ENCODE measurements around the gene STXBP5.
"Not testable (repeated sequence)": the region's sequence is repeated elsewhere in the genome, so short reads cannot be mapped to it uniquely, and the experiment has no call there.

The STXBP5 gene

DNA sequence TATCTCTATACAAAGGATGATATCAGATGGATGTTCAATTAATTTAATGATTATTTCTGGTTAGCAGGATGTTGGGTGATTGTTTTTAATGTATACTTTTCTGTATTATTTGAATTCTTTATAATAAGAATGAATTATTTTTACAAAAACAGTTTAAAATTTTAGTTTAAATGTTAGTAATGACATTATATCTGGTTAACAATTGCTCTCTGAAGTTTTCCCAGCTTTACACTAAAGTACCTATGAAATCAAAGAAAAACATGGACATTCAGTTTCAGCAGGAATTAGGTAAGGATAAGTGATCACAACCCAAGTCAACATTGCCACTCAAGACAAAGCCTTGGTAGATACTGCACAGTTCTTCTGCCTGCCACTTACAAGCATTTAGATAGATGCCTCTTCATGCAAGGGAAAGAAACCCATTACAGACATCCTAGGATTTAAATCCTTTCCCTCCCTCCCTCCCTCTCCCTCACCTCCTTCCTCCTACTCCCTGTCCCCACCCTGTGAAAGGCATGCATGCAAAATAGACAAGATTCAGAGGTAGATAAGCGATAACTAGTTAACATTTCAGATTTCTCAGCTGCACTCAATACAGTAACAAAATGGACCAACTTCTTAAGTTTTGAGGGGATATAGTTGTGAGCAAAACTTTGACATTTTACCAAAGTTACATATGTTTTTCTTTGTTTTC lies 143.8 kb downstream of the STXBP5 start:
- Histone ChIP-seq H3K36me3 (ENCODE audit: insufficient read depth, insufficient read length, low read length) (no peaks in the 10 kb centered on the region), H3K9me3 (ENCODE audit: insufficient read depth, low read length) (no peaks in the 10 kb centered on the region), H3K4me3 (ENCODE audit: insufficient read length, low read depth) (no peak overlapping the region), H3K9ac (ENCODE audit: insufficient read length, low read depth) (no peak overlapping the region), H3K27me3 (ENCODE audit: insufficient read depth, insufficient read length) (no peaks in the 10 kb centered on the region), H3K4me1 (ENCODE audit: insufficient read depth, insufficient read length) (no peaks in the 10 kb centered on the region)
- no peak for DNase-seq (ENCODE audit: low read depth, low spot score)
- TF ChIP-seq YY1 (IDR thresholded peaks at IDR 0.05; ENCODE audit: insufficient read depth, insufficient read length) (no peak), ZNF274 (IDR thresholded peaks at IDR 0.05; ENCODE audit: low read depth, low read length) (no peak), SUZ12 (IDR thresholded peaks at IDR 0.05; ENCODE audit: extremely low read depth, insufficient read depth, insufficient read length) (no peak)

GRCh38 chr6:147361311-147361981 lies 157.2 kb downstream of the STXBP5 start:
- no peak overlapping the region for H3K9ac ChIP-seq (ENCODE audit: insufficient read length, low read depth)
- no peak for DNase-seq (ENCODE audit: low read depth, low spot score)
- H3K27me3 ChIP-seq (ENCODE audit: insufficient read depth, insufficient read length): no peaks in the 10 kb centered on the region
- peaks cover 3% of the 10 kb centered on the region for H3K36me3 ChIP-seq (ENCODE audit: insufficient read depth, insufficient read length, low read length)
- no peak for TF ChIP-seq YY1 (IDR thresholded peaks at IDR 0.05; ENCODE audit: insufficient read depth, insufficient read length)
- no peak for TF ChIP-seq SUZ12 (IDR thresholded peaks at IDR 0.05; ENCODE audit: extremely low read depth, insufficient read depth, insufficient read length)
- no peak for TF ChIP-seq ZNF274 (IDR thresholded peaks at IDR 0.05; ENCODE audit: low read depth, low read length)
- no peaks in the 10 kb centered on the region for H3K4me1 ChIP-seq (ENCODE audit: insufficient read depth, insufficient read length)
- H3K9me3 ChIP-seq (ENCODE audit: insufficient read depth, low read length): no peaks in the 10 kb centered on the region
- no peak overlapping the region for H3K4me3 ChIP-seq (ENCODE audit: insufficient read length, low read depth)

- no peaks in the 10 kb centered on the region for H3K27me3 ChIP-seq (ENCODE audit: insufficient read depth, insufficient read length)
- DNase-seq (ENCODE audit: low read depth, low spot score): no peak
- H3K4me1 ChIP-seq (ENCODE audit: insufficient read depth, insufficient read length): no peaks in the 10 kb centered on the region
- H3K4me3 ChIP-seq (ENCODE audit: insufficient read length, low read depth): no peak overlapping the region
- no peak for TF ChIP-seq YY1 (IDR thresholded peaks at IDR 0.05; ENCODE audit: insufficient read depth, insufficient read length)
- TF ChIP-seq ZNF274 (IDR thresholded peaks at IDR 0.05; ENCODE audit: low read depth, low read length): no peak
- no peak for TF ChIP-seq SUZ12 (IDR thresholded peaks at IDR 0.05; ENCODE audit: extremely low read depth, insufficient read depth, insufficient read length)
- H3K9me3 ChIP-seq (ENCODE audit: insufficient read depth, low read length): no peaks in the 10 kb centered on the region
- peaks cover 3% of the 10 kb centered on the region for H3K36me3 ChIP-seq (ENCODE audit: insufficient read depth, insufficient read length, low read length)
- H3K9ac ChIP-seq (ENCODE audit: insufficient read length, low read depth): no peak overlapping the region
Observed at GRCh38 chr6:147366290-147366689, 162.1 kb downstream of the STXBP5 start.

DNA sequence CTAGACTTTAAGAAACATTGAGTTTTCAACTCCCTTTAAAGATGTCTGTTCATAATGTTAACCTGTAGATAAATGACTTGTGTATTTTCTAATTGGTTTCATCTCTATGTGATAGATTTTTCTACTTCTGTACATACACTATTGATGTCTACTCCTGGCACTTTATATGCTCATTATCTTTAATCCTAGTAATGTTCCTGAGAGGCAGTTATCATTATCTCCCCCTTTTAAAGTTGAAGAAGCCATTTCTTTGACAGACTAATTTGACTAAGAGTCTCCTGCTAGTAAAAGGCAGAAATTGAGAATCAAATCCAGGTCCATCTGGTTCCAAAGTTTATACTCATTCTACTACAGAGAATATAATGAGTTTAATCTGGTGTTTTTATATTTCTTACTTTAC lies 167.1 kb downstream of the STXBP5 start:
- Histone ChIP-seq H3K36me3 (ENCODE audit: insufficient read depth, insufficient read length, low read length) (no peaks in the 10 kb centered on the region), H3K4me3 (ENCODE audit: insufficient read length, low read depth) (no peak overlapping the region), H3K9me3 (ENCODE audit: insufficient read depth, low read length) (no peaks in the 10 kb centered on the region), H3K4me1 (ENCODE audit: insufficient read depth, insufficient read length) (no peaks in the 10 kb centered on the region), H3K9ac (ENCODE audit: insufficient read length, low read depth) (no peak overlapping the region), H3K27me3 (ENCODE audit: insufficient read depth, insufficient read length) (no peaks in the 10 kb centered on the region)
- TF ChIP-seq SUZ12 (IDR thresholded peaks at IDR 0.05; ENCODE audit: extremely low read depth, insufficient read depth, insufficient read length): no peak
- TF ChIP-seq ZNF274 (IDR thresholded peaks at IDR 0.05; ENCODE audit: low read depth, low read length): no peak
- TF ChIP-seq YY1 (IDR thresholded peaks at IDR 0.05; ENCODE audit: insufficient read depth, insufficient read length): no peak
- no peak for DNase-seq (ENCODE audit: low read depth, low spot score)

DNA sequence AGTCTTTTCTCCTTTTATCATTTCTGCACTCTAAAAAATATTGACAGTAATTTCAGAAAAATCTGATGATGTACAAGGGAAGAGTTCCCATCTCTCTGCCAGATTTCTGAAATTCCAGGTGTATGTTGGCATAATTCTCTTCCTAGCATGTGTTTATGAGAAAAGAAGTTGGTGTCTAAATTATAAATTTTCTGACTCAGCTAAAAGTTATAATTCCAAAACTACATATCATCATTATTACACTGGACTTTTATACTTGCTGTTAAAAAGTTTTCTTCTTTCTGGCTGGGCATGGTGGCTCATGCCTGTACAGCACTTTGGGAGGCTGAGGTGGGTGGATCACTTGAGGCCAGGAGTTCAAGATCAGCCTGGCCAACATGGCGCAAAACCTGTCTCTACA lies 168.6 kb downstream of the STXBP5 start:
- Histone ChIP-seq H3K36me3 (ENCODE audit: insufficient read depth, insufficient read length, low read length) (no peaks in the 10 kb centered on the region), H3K9me3 (ENCODE audit: insufficient read depth, low read length) (no peaks in the 10 kb centered on the region), H3K4me1 (ENCODE audit: insufficient read depth, insufficient read length) (no peaks in the 10 kb centered on the region), H3K4me3 (ENCODE audit: insufficient read length, low read depth) (no peak overlapping the region), H3K9ac (ENCODE audit: insufficient read length, low read depth) (no peak overlapping the region), H3K27me3 (ENCODE audit: insufficient read depth, insufficient read length) (no peaks in the 10 kb centered on the region)
- no peak for TF ChIP-seq ZNF274 (IDR thresholded peaks at IDR 0.05; ENCODE audit: low read depth, low read length)
- TF ChIP-seq YY1 (IDR thresholded peaks at IDR 0.05; ENCODE audit: insufficient read depth, insufficient read length): no peak
- TF ChIP-seq SUZ12 (IDR thresholded peaks at IDR 0.05; ENCODE audit: extremely low read depth, insufficient read depth, insufficient read length): no peak
- no peak for DNase-seq (ENCODE audit: low read depth, low spot score)

DNA sequence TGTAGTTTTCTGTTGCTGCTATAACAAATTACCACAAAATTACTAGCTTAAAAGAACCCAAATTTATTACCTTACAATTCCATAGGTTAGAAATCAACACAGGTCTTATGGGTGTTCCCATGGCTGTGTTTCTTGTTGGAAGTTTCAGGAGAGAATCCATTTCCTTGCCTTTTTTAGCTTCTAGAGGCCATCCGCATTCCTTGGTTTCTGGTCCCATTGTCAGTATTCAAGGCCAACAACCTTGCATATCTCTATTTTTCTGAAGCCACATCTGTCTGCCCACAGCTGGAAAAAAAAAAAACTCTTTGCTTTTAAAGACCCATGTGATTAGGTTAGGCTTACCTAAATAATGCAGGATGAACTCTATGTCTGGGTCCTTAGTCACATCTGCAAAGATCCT lies 174.6 kb downstream of the STXBP5 start:
- no peak for DNase-seq (ENCODE audit: low read depth, low spot score)
- peaks cover 5% of the 10 kb centered on the region for H3K9me3 ChIP-seq (ENCODE audit: insufficient read depth, low read length)
- TF ChIP-seq ZNF274 (IDR thresholded peaks at IDR 0.05; ENCODE audit: low read depth, low read length): no peak
- TF ChIP-seq SUZ12 (IDR thresholded peaks at IDR 0.05; ENCODE audit: extremely low read depth, insufficient read depth, insufficient read length): no peak
- no peak for TF ChIP-seq YY1 (IDR thresholded peaks at IDR 0.05; ENCODE audit: insufficient read depth, insufficient read length)
- H3K36me3 ChIP-seq (ENCODE audit: insufficient read depth, insufficient read length, low read length): no peaks in the 10 kb centered on the region
- no peaks in the 10 kb centered on the region for H3K27me3 ChIP-seq (ENCODE audit: insufficient read depth, insufficient read length)
- no peak overlapping the region for H3K9ac ChIP-seq (ENCODE audit: insufficient read length, low read depth)
- no peaks in the 10 kb centered on the region for H3K4me1 ChIP-seq (ENCODE audit: insufficient read depth, insufficient read length)
- H3K4me3 ChIP-seq (ENCODE audit: insufficient read length, low read depth): no peak overlapping the region

DNA sequence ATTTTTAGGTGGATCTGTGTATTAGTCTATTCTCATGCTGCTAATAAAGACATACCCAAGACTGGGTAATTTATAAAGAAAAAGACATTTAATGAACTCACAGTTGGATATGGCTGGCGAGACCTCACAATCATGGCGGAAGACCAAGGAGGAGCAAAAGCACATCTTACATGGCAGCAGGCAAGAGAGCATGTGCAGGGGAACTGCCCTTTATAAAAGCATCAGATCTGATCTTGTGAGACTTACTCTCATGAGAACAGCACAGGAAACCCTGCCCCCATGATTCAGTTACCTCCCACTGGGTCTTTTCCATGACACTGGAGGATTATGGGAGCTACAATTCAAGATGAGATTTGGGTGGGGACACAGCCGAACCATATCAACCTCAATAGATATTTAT lies 176.6 kb downstream of the STXBP5 start:
- not testable (repeated sequence) for H3K4me1 ChIP-seq (ENCODE audit: insufficient read depth, insufficient read length); H3K36me3 ChIP-seq (ENCODE audit: insufficient read depth, insufficient read length, low read length); H3K27me3 ChIP-seq (ENCODE audit: insufficient read depth, insufficient read length); DNase-seq (ENCODE audit: low read depth, low spot score); H3K9ac ChIP-seq (ENCODE audit: insufficient read length, low read depth); H3K4me3 ChIP-seq (ENCODE audit: insufficient read length, low read depth); H3K9me3 ChIP-seq (ENCODE audit: insufficient read depth, low read length)
